HUES64 (cell line): Measurements from ENCODE around the gene SNRPD3.

Experiments
- H3K27ac ChIP-seq: 2 replicates; pipeline ENCODE4 v1.7.0; 2013; ENCODE audit warnings: low read depth, low read length, inconsistent platforms
- H3K27me3 ChIP-seq: 2 replicates; pipeline ENCODE4 v1.6.1; 2013; ENCODE audit warnings: mild to moderate bottlenecking, low read length; ENCODE audit not compliant: insufficient read depth
- H3K36me3 ChIP-seq: 2 replicates; pipeline ENCODE4 v1.6.1; 2013; ENCODE audit warnings: mild to moderate bottlenecking, low read length; ENCODE audit not compliant: insufficient read depth
- H3K4me1 ChIP-seq: 2 replicates; pipeline ENCODE4 v1.6.1; 2013; ENCODE audit warnings: mild to moderate bottlenecking, low read length, moderate library complexity; ENCODE audit not compliant: insufficient read depth
- H3K4me3 ChIP-seq: 2 replicates; pipeline ENCODE4 v1.5.1; 2013; ENCODE audit warnings: mild to moderate bottlenecking, low read length, moderate library complexity
- H3K9ac ChIP-seq: 2 replicates; pipeline ENCODE4 v1.6.1; 2013; ENCODE audit warnings: mild to moderate bottlenecking, low read depth, low read length
- H3K9me3 ChIP-seq: 2 replicates; pipeline ENCODE4 v1.6.1; 2013; ENCODE audit warnings: low read depth, low read length; ENCODE audit not compliant: insufficient read depth
- whole genome bisulfite sequencing: fragments of 150-250, 120-280 bp; methylation state at CpG from one replicate; pipeline ENCODE4 v1.1.7; 2013; ENCODE audit warnings: missing lambda C conversion rate; 5-methylcytosine and 5-hydroxymethylcytosine counted together

The SNRPD3 gene

DNA sequence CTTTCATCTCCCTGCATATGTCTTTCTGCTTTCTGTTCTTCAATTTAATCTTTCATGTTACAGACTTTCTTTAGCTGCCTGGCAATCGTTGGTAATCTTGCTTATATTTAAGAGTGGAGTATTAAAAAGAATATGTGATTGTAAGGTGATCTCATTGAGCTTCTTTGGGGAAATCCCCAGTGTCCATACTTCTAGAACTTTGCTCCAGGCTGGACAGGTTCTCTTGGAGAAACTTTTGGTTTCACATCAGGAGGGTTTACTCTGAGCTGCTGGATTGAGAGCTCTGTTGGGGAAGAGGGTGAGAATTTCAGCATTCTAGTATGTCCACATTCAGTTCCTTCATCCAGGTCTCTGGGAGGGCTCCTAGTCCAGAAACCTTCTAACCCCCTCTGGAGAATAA lies 21.0 kb downstream of the SNRPD3 start:
- Histone ChIP-seq H3K4me3 (no peak overlapping the region), H3K4me1 (no peaks in the 10 kb centered on the region), H3K27me3 (no peaks in the 10 kb centered on the region), H3K9me3 (no peaks in the 10 kb centered on the region), H3K36me3 (peaks cover 39% of the 10 kb centered on the region), H3K9ac (no peak overlapping the region), H3K27ac (no peak overlapping the region)
- 93% methylated on average over 1 of the region's 1 CpG for WGBS

DNA sequence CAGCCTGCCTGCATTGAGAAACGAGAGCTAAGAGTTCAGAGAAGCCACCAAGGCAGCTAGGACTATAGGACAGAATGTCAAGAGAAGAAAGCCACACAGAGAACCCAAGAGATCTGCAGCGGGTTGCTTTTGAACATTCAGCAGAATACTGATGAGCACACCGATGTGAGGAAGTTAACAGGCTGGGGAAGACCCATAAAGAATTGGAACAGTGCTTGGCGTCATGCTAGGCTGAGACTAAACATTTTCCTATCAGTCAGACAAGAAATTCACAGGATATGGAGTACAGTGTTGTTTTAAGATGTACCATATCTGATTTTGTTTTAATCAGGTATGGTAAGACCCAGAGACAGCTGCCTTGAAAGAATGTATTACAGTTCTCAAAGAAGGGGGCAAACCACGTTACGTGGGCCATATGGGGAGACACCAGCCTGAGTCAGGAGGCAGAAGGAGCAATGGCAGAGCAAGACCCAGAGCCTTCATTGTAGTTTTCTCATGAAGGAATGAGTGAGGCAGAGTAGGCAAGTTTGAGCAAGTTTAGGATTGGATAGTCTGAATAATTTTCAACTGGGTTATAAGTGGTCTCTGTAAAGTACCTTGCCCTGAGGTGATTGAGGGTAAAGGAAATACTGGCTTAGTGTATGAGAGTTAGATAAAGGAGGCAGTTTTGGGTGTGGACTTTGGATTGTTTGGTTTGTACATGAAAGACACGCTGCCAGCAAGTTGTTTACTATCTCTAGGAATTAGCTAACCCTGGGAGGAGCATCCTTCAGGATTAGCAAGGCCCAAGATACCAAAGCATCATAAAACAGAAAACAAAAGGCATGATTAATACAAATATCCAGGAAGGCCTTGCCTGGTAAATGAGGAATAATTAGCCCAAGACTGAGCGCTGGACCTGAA lies 22.8 kb downstream of the SNRPD3 start:
- no peak overlapping the region for H3K27ac ChIP-seq
- peaks cover 20% of the 10 kb centered on the region for H3K36me3 ChIP-seq
- no peaks in the 10 kb centered on the region for H3K27me3 ChIP-seq
- no peak overlapping the region for H3K9ac ChIP-seq
- no peak overlapping the region for H3K4me3 ChIP-seq
- no peaks in the 10 kb centered on the region for H3K9me3 ChIP-seq
- no peaks in the 10 kb centered on the region for H3K4me1 ChIP-seq
- 89% methylated on average over 7 of the region's 8 CpGs for WGBS

DNA sequence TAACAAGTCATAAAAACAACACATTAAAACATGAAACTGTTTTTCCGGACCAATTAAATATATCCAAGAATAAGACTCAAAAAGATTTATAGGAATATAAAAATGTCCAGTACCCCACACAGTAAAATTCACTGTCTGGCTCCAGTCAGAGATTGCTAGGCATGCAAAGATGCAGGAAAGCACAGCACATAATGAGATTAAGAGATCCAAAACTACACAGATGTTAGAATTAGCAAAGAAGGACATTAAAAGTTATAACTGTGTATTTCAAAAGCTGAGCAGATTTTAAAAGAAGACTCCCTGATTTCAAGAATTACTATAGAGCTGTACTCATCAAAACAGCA lies 23.4 kb downstream of the SNRPD3 start:
- no peaks in the 10 kb centered on the region for H3K4me1 ChIP-seq

DNA sequence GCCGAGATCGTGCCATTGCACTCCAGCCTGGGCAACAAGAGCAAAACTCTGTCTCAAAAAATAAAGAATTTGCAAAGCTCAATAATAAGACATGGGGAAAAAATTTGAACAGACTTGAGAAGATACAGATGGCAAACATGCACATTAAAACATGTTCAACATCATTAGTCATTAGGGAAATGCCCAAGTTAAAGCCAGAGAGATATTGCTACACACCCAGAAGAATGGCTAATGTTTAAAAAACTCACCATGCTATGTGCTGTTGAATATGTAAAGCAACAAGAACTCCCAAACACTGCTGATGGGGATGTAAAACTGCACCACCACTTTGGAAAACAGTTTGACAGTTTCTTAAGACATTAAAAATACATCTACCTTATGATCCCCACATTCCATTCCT lies 24.5 kb downstream of the SNRPD3 start:
- no peak overlapping the region for H3K4me3 ChIP-seq
- no peaks in the 10 kb centered on the region for H3K4me1 ChIP-seq
- no peak overlapping the region for H3K27ac ChIP-seq
- peaks cover 5% of the 10 kb centered on the region for H3K36me3 ChIP-seq
- no peaks in the 10 kb centered on the region for H3K9me3 ChIP-seq
- 78% methylated on average over 2 of the region's 2 CpGs for WGBS
- H3K9ac ChIP-seq, result no peak overlapping the region
- no peaks in the 10 kb centered on the region for H3K27me3 ChIP-seq

More for the DNA sequence above, 23.4 kb downstream of the SNRPD3 start:
- Histone ChIP-seq H3K4me3 (no peak overlapping the region), H3K27me3 (no peaks in the 10 kb centered on the region), H3K9ac (no peak overlapping the region), H3K9me3 (no peaks in the 10 kb centered on the region), H3K27ac (no peak overlapping the region), H3K36me3 (peaks cover 14% of the 10 kb centered on the region)
- WGBS, result no CpG with 5 or more reads among the region's 1 CpG

DNA sequence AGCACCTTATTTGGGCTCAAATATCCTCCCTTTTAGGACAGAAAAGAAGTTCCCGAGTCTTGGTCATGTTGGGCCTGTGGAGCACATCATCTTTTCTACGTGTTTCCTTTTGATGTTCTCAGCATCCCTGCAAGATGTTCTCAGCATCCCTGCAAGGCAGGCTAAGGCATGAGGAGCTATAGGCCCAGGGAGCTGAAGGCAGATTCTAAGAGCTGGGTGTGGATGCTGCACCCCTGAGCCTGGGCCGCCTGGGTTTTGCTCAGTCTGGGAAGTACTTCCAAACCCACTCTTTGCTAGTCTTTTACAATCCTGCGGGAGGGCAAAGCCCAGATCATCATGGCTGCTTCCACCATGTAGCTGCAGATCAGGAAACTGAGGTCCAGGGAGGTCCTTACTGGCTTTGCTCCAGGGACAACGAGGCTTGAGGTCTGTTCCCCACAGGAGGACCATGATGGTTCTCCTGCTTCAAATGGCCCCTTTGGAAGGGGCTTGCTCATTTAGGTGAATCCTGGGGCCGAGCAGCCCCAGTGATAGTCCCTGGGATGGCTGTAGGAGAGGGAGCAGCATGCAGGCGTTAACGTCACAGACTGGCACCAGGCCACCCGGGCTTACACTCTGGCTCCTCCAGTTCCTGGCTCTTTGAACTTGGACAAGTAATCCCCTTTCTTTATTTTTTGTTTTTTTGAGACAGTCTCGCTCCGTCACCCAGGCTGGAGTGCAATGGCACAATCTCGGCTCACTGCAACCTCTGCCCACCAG lies 26.4 kb downstream of the SNRPD3 start:
- H3K27ac ChIP-seq, result no peak overlapping the region
- no peak overlapping the region for H3K9ac ChIP-seq
- H3K27me3 ChIP-seq, result no peaks in the 10 kb centered on the region
- no peaks in the 10 kb centered on the region for H3K9me3 ChIP-seq
- H3K4me1 ChIP-seq, result no peaks in the 10 kb centered on the region
- peaks cover 8% of the 10 kb centered on the region; the same call in 1 of the 2 replicates for H3K36me3 ChIP-seq
- WGBS, result 92% methylated on average over 12 of the region's 12 CpGs
- no peak overlapping the region for H3K4me3 ChIP-seq

DNA sequence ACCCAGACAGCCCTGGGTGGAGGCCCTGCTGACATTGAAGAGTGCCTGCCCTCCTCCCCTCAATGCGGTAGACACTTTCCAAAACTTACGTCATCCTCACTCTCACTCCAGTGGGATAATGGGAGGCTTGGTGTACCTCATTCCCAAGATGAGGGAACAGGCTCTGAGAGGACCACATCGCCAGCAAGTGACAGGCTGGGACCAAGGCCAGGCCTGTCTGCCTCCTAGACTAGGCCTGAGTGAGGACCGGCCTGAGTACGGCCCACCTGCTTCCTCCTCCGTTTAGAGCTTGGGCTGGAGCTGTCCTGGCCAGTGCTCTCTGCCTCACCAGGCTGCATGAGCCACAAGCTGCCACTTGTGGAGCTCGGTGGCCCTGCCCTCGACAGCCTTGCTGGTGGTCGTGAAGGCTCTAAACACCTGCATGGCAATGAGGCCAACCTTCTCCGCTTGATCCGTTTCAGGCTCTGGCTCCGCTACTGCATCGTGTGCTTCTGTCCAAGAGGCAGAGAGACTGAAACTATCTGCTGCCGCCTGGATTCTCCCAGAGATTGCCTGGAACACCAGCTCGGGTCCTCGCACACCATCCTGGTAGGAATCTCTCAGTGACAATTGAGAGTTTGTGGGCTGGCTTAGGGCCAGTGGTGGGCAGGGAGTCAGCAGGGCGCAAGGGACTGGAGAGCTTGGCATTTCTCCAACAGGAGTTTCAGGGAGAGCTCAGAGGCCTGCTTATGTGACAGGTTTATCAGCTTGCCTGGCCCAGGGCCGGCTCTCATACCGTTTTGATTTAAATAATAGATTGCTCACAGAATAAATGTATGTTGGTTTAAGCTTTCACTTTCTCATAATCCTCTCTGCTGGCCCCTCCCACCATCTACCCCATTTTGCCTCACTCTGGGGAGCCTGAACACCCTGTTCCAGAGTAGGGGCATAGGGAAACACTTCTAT lies 27.7 kb downstream of the SNRPD3 start:
- H3K27ac ChIP-seq, result no peak overlapping the region
- WGBS, result 85% methylated on average over 18 of the region's 19 CpGs
- H3K9ac ChIP-seq, result no peak overlapping the region

DNA sequence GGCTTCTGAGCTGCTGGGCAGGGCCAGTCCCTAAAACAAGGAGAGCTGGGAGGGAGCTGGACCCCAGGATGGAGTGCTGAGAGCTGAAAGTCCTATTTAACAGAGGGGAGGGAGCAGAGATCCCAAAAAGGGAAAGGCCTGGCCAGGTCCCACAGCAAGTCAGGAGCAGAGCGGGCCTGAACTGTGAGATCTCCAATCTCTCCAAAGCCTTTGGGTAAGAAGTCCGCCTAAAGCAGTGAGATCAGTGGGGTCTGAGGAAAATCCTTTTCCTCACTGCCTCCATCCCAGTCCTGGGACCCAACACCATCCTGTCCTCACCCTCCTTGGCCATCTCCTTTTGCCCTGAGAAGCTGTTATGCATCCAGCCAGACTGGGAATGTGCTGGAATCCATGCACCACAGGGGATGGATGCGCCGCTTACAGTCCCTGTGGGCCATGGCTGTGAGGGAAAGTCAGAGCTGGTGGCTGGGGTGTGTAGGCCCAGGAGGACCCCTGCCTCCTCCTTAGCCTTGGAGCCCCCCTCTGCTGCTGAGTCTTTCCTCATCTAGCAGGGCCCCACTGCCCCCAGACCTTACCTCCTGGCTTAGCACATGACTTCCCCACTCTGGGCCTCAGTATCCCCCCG lies 28.5 kb downstream of the SNRPD3 start:
- Histone ChIP-seq H3K27me3 (no peaks in the 10 kb centered on the region), H3K9ac (no peak overlapping the region), H3K4me1 (no peaks in the 10 kb centered on the region), H3K27ac (no peak overlapping the region), H3K9me3 (no peaks in the 10 kb centered on the region), H3K36me3 (peaks cover 16% of the 10 kb centered on the region), H3K4me3 (no peak overlapping the region)
- 95% methylated on average over 5 of the region's 5 CpGs for WGBS

More for the DNA sequence above, 27.7 kb downstream of the SNRPD3 start:
- no peaks in the 10 kb centered on the region for H3K9me3 ChIP-seq
- no peak overlapping the region for H3K4me3 ChIP-seq
- H3K27me3 ChIP-seq, result no peaks in the 10 kb centered on the region
- H3K4me1 ChIP-seq, result no peaks in the 10 kb centered on the region
- peaks cover 15% of the 10 kb centered on the region for H3K36me3 ChIP-seq

DNA sequence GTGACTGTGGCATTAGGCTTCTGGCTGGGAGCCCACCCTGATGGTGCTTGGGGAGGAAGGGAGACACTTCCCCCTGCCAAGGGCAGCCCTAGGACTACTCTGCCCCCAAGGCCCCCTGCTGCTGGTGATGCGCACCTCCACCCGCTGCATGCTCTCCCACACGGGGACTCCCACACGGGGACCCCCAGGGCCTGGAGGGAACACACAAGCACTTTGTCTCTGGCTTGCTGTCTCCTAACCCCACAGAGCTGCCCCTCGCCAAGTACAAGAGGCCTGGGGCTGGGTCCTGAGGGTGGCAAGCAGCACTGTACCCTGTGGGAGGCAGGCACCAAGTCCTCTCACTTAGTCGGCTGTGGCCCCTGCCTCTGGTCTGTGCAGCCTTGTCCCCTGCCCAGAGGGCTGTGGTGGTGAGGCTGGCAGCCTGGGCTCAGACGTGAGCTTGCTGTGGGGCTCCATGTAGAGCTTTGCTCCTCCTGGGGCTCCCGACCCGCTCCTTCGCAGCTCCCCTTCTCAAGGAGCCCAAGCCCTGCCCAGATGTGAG lies 29.1 kb downstream of the SNRPD3 start:
- WGBS, result 88% methylated on average over 10 of the region's 10 CpGs

DNA sequence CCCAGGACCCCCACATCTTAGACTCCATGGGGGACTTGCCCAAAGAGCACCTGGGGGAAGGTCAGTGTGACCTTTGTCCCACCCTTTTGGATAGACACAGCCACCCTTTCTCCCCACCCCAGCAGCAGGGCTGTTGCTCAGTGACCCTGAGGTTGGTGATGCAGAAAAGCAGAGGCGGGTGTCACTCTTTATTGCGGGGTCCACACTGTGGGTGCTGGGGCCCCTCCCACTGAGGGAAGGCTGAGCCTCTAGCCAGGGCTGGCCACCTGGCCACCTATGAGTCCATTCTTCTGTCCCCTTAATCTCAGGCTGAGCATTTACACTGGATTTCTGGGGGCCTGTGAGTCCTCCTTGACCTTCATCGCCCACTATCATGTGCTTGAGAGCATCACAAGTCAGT lies 29.7 kb downstream of the SNRPD3 start:
- no peak overlapping the region for H3K9ac ChIP-seq

More for the DNA sequence above, 29.1 kb downstream of the SNRPD3 start:
- Histone ChIP-seq H3K27ac (no peak overlapping the region), H3K4me1 (no peaks in the 10 kb centered on the region), H3K27me3 (no peaks in the 10 kb centered on the region), H3K9me3 (no peaks in the 10 kb centered on the region), H3K36me3 (peaks cover 16% of the 10 kb centered on the region), H3K4me3 (no peak overlapping the region), H3K9ac (no peak overlapping the region; the same call in 1 of the 2 replicates)

DNA sequence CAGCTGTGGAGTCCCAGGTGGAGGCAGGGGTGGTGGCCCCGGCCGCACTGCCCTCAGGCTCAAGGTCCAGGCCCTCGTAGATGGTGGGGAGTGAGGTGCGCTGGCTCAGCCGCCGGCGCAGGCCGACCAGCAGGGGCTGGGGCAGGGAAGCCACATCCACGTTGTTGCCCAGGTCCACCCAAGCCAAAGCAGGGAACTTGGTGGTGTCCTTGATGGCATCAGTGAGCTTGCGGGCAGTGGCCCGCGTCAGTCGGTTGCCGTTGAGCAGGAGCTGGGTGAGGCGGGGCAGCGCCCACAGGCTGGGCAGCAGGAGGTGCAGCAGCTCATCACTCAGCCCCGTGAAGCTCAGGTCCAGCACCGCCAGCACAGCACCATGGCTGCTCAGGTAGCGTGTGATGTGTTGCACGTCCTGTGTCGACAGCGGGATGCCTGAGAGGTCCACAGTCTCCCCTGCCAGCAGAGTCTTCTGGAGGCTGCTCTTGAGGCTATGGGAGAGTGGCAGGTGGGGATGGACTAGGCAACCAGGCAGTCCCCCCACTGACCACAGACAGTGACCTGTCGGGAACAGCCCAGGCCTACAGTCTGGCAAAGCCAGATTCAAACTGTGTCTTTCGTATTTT lies 30.2 kb downstream of the SNRPD3 start:
- no peaks in the 10 kb centered on the region for H3K4me1 ChIP-seq
- H3K27ac ChIP-seq, result no peak overlapping the region
- no peaks in the 10 kb centered on the region for H3K9me3 ChIP-seq
- H3K36me3 ChIP-seq, result peaks cover 16% of the 10 kb centered on the region
- no peak overlapping the region for H3K4me3 ChIP-seq
- H3K27me3 ChIP-seq, result no peaks in the 10 kb centered on the region
- H3K9ac ChIP-seq, result no peak overlapping the region
- 95% methylated on average over 24 of the region's 24 CpGs for WGBS

More for the DNA sequence above, 29.7 kb downstream of the SNRPD3 start:
- WGBS, result over 99% methylated on average over 3 of the region's 3 CpGs
- Histone ChIP-seq H3K9me3 (no peaks in the 10 kb centered on the region), H3K4me1 (no peaks in the 10 kb centered on the region), H3K27me3 (no peaks in the 10 kb centered on the region), H3K36me3 (peaks cover 16% of the 10 kb centered on the region), H3K27ac (no peak overlapping the region), H3K4me3 (no peak overlapping the region)
